Activated CD4-positive, alpha-beta T cell treated with anti-CD3 and anti-CD28 coated beads for 36 hours (primary cell): ENCODE measurements around the gene TNIK. TPM values are rescaled to one million over a fixed set of nuclear protein-coding genes. Genes with fewer than 3 reads are reported as not detected.

ENCODE experiments used
- ATAC-seq: fragments of 200-7000 bp; cut with Tn5 transposase; one replicate; pipeline ENCODE4 v1.10.0; 2021; ENCODE audit warnings: mild to moderate bottlenecking, moderate library complexity
- CTCF ChIA-PET: fragments of 350-600 bp; sonication (Branson Sonifier 250); formaldehyde crosslinking; loops from one replicate; lab custom pipeline; 2021; ENCODE audit warnings: antibody characterized with exemption; lab: Charles Lee
- POLR2A ChIA-PET: fragments of 350-600 bp; sonication (Branson Sonifier 250); formaldehyde crosslinking; loops from one replicate; lab custom pipeline; 2021; ENCODE audit warnings: antibody characterized with exemption, inconsistent platforms; lab: Charles Lee
- DNase-seq: peaks from one replicate; pipeline ENCODE4 v3.0.0-alpha.2; 2020
- H3K27ac Mint-ChIP-seq: one replicate; pipeline ENCODE4 v1.8.0; 2021; ENCODE audit warnings: mixed read lengths
- H3K27me3 Mint-ChIP-seq: one replicate; pipeline ENCODE4 v1.8.0; 2021; ENCODE audit warnings: mixed read lengths
- H3K36me3 Mint-ChIP-seq: one replicate; pipeline ENCODE4 v1.8.0; 2021; ENCODE audit warnings: low read depth, mixed read lengths
- H3K4me1 Mint-ChIP-seq: one replicate; pipeline ENCODE4 v1.8.0; 2021; ENCODE audit warnings: mixed read lengths
- H3K4me3 Mint-ChIP-seq: one replicate; pipeline ENCODE4 v1.8.0; 2021; ENCODE audit warnings: mild to moderate bottlenecking, moderate library complexity, mixed read lengths
- H3K9me3 Mint-ChIP-seq: one replicate; pipeline ENCODE4 v1.8.0; 2021; ENCODE audit warnings: low read depth, mixed read lengths
- intact Hi-C, 2 experiments: fragments of 100-400 bp; cut with DNase I in 1 of 2; cut with micrococcal nuclease in 1 of 2; formaldehyde crosslinking; loops; one replicate each; pipeline versions ENCODE4 v1.14.2 to v1.15.1; 2022 to 2024; cut with DNase I, micrococcal nuclease
- total RNA-seq, 2 experiments: library from RNA; stranded (reverse); gene quantifications; one replicate each; pipeline ENCODE4 v1.2.3, GENCODE V29; 2021

The TNIK gene
- total RNA-seq, 2 experiments from 2014 or later: 28.8 to 34.2 TPM

DNA sequence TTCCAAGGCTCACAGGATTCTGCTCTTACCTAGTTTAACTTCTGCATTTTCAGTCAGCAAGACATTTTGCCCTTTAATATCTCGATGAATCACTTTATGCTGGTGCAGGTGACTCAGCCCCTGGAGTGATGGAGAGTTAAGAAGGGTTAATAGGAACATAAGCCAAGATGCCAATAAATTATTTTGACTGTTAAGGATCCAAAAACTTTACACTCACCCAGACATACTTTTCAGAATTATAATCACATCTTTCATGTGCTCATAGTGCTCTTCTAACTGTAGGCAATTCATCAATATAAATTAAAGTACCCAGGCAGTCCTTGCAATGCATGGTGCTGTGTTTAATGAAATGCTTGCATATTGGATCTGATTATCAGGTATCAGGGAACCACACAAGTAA lies 269.5 kb downstream of the TNIK start:
- H3K27me3 Mint-ChIP-seq: no peaks in the 10 kb centered on the region
- H3K36me3 Mint-ChIP-seq: peaks cover 23% of the 10 kb centered on the region
- no peaks in the 10 kb centered on the region for H3K9me3 Mint-ChIP-seq
- no peak overlapping the region for H3K27ac Mint-ChIP-seq
- H3K4me3 Mint-ChIP-seq: no peak overlapping the region
- CTCF ChIA-PET: no interaction called here
- peaks cover 34% of the 10 kb centered on the region for H3K4me1 Mint-ChIP-seq
- DNase-seq: peak; percentile 32
- intact Hi-C loops: loop anchor here in 1 of 2 experiments (5.0 kb wide), 1 partner anchor 37 kb away; no protein-coding TSS in a partner anchor
- no peak for ATAC-seq
- POLR2A ChIA-PET: no interaction called here

GRCh38 chr3:171189394-171190080 lies 270.7 kb downstream of the TNIK start:
- ChIA-PET CTCF (interaction anchor here (0.8 to 2.4 kb wide), 10 partner anchors 23 to 378 kb away, joined by 3 to 9 read pairs (median 4); partner anchors contain the start of gene TNIK), POLR2A (interaction anchor here (0.6 kb wide), 2 partner anchors 33 to 54 kb away, joined by 3 to 4 read pairs; no protein-coding TSS in a partner anchor)
- no peaks in the 10 kb centered on the region for H3K9me3 Mint-ChIP-seq
- no peaks in the 10 kb centered on the region for H3K27me3 Mint-ChIP-seq
- H3K27ac Mint-ChIP-seq: peak overlapping the region; percentile 85
- peaks cover 23% of the 10 kb centered on the region for H3K36me3 Mint-ChIP-seq
- intact Hi-C loops: loop anchor here (1.0 to 5.0 kb wide), 7 partner anchors 38 to 377 kb away; partner anchors contain the start of gene TNIK (in 1 of the 2)
- DNase-seq: no peak
- H3K4me1 Mint-ChIP-seq: peaks cover 44% of the 10 kb centered on the region
- H3K4me3 Mint-ChIP-seq: no peak overlapping the region
- ATAC-seq: peak; percentile 92

GRCh38 chr3:171187706-171188290 lies 272.4 kb downstream of the TNIK start:
- POLR2A ChIA-PET: no interaction called here
- H3K4me1 Mint-ChIP-seq: peaks cover 51% of the 10 kb centered on the region
- ATAC-seq (no peak), DNase-seq (no peak)
- CTCF ChIA-PET: interaction anchor here (0.9 to 3.5 kb wide), 7 partner anchors 18 to 399 kb away, joined by 3 to 19 read pairs (median 4); no protein-coding TSS in a partner anchor
- intact Hi-C loops: loop anchor here (2.0 to 5.0 kb wide), 6 partner anchors 40 to 379 kb away; partner anchors contain the start of gene TNIK (in 1 of the 2)
- no peaks in the 10 kb centered on the region for H3K9me3 Mint-ChIP-seq
- no peak overlapping the region for H3K27ac Mint-ChIP-seq
- no peak overlapping the region for H3K4me3 Mint-ChIP-seq
- no peaks in the 10 kb centered on the region for H3K27me3 Mint-ChIP-seq
- peaks cover 19% of the 10 kb centered on the region for H3K36me3 Mint-ChIP-seq

GRCh38 chr3:171186817-171187500 lies 273.2 kb downstream of the TNIK start:
- ATAC-seq (no peak), DNase-seq (no peak)
- ChIA-PET POLR2A (no interaction called here), CTCF (interaction anchor here (0.7 to 3.5 kb wide), 7 partner anchors 12 to 379 kb away, joined by 3 to 19 read pairs (median 3); no protein-coding TSS in a partner anchor)
- intact Hi-C loops: loop anchor here in 1 of 2 experiments (5.0 kb wide), 1 partner anchor 40 kb away; no protein-coding TSS in a partner anchor
- Mint-ChIP-seq H3K36me3 (peaks cover 14% of the 10 kb centered on the region), H3K4me3 (no peak overlapping the region), H3K27ac (no peak overlapping the region), H3K4me1 (peaks cover 44% of the 10 kb centered on the region), H3K27me3 (no peaks in the 10 kb centered on the region), H3K9me3 (no peaks in the 10 kb centered on the region)

GRCh38 chr3:171186383-171186782 lies 273.8 kb downstream of the TNIK start:
- DNase-seq (no peak), ATAC-seq (no peak)
- H3K36me3 Mint-ChIP-seq: peaks cover 12% of the 10 kb centered on the region
- CTCF ChIA-PET: interaction anchor here (0.9 to 3.5 kb wide), 6 partner anchors 11 to 380 kb away, joined by 3 to 19 read pairs (median 4); no protein-coding TSS in a partner anchor
- no peak overlapping the region for H3K4me3 Mint-ChIP-seq
- H3K27ac Mint-ChIP-seq: no peak overlapping the region
- H3K4me1 Mint-ChIP-seq: peaks cover 42% of the 10 kb centered on the region
- no peaks in the 10 kb centered on the region for H3K9me3 Mint-ChIP-seq
- H3K27me3 Mint-ChIP-seq: no peaks in the 10 kb centered on the region
- POLR2A ChIA-PET: no interaction called here
- intact Hi-C loops: loop anchor here in 1 of 2 experiments (5.0 kb wide), 1 partner anchor 41 kb away; no protein-coding TSS in a partner anchor

GRCh38 chr3:171185959-171186358 lies 274.2 kb downstream of the TNIK start:
- ChIA-PET CTCF (interaction anchor here (1.0 to 3.5 kb wide), 5 partner anchors 11 to 380 kb away, joined by 3 to 19 read pairs (median 4); no protein-coding TSS in a partner anchor), POLR2A (no interaction called here)
- no peaks in the 10 kb centered on the region for H3K27me3 Mint-ChIP-seq
- H3K9me3 Mint-ChIP-seq: no peaks in the 10 kb centered on the region
- H3K4me1 Mint-ChIP-seq: peaks cover 42% of the 10 kb centered on the region
- H3K4me3 Mint-ChIP-seq: no peak overlapping the region
- DNase-seq: no peak
- H3K27ac Mint-ChIP-seq: no peak overlapping the region
- intact Hi-C loops: loop anchor here in 1 of 2 experiments (5.0 kb wide), 1 partner anchor 41 kb away; no protein-coding TSS in a partner anchor
- ATAC-seq: no peak
- peaks cover 12% of the 10 kb centered on the region for H3K36me3 Mint-ChIP-seq

GRCh38 chr3:171184372-171184771 lies 275.8 kb downstream of the TNIK start:
- peaks cover 40% of the 10 kb centered on the region for H3K4me1 Mint-ChIP-seq
- peaks cover 14% of the 10 kb centered on the region for H3K36me3 Mint-ChIP-seq
- POLR2A ChIA-PET: no interaction called here
- H3K27me3 Mint-ChIP-seq: no peaks in the 10 kb centered on the region
- intact Hi-C loops: no loop called here
- ATAC-seq (peak; percentile 74), DNase-seq (peak; percentile 53)
- no peaks in the 10 kb centered on the region for H3K9me3 Mint-ChIP-seq
- H3K27ac Mint-ChIP-seq: peak overlapping the region; percentile 82
- no peak overlapping the region for H3K4me3 Mint-ChIP-seq
- CTCF ChIA-PET: no interaction called here

- DNase-seq: no peak
- H3K4me1 Mint-ChIP-seq: peaks cover 43% of the 10 kb centered on the region
- H3K27ac Mint-ChIP-seq: no peak overlapping the region
- no peaks in the 10 kb centered on the region for H3K27me3 Mint-ChIP-seq
- peaks cover 11% of the 10 kb centered on the region for H3K36me3 Mint-ChIP-seq
- no peak overlapping the region for H3K4me3 Mint-ChIP-seq
- ChIA-PET CTCF (interaction anchor here (0.6 to 1.1 kb wide), 2 partner anchors 12 to 20 kb away, joined by 3 to 4 read pairs; no protein-coding TSS in a partner anchor), POLR2A (no interaction called here)
- no peaks in the 10 kb centered on the region for H3K9me3 Mint-ChIP-seq
- intact Hi-C loops: no loop called here
- ATAC-seq: no peak
Observed at GRCh38 chr3:171183042-171183441, 277.2 kb downstream of the TNIK start.

GRCh38 chr3:171181907-171182690 lies 278.1 kb downstream of the TNIK start:
- H3K36me3 Mint-ChIP-seq: peaks cover 16% of the 10 kb centered on the region
- DNase-seq: no peak
- H3K4me1 Mint-ChIP-seq: peaks cover 48% of the 10 kb centered on the region
- no peaks in the 10 kb centered on the region for H3K27me3 Mint-ChIP-seq
- POLR2A ChIA-PET: no interaction called here
- no peak for ATAC-seq
- H3K4me3 Mint-ChIP-seq: no peak overlapping the region
- CTCF ChIA-PET: interaction anchor here (0.6 kb wide), 1 partner anchor 11 kb away, joined by 3 read pairs; no protein-coding TSS in a partner anchor
- intact Hi-C loops: no loop called here
- H3K9me3 Mint-ChIP-seq: no peaks in the 10 kb centered on the region
- no peak overlapping the region for H3K27ac Mint-ChIP-seq

GRCh38 chr3:171178714-171179113 lies 281.5 kb downstream of the TNIK start:
- Mint-ChIP-seq H3K27ac (peak overlapping the region; percentile 32), H3K4me3 (no peak overlapping the region), H3K9me3 (no peaks in the 10 kb centered on the region), H3K27me3 (no peaks in the 10 kb centered on the region), H3K36me3 (peaks cover 28% of the 10 kb centered on the region), H3K4me1 (peaks cover 41% of the 10 kb centered on the region)
- ChIA-PET CTCF (interaction anchor here (1.0 kb wide), 1 partner anchor 70 kb away, joined by 3 read pairs; no protein-coding TSS in a partner anchor), POLR2A (no interaction called here)
- ATAC-seq (peak; percentile 77), DNase-seq (no peak)
- intact Hi-C loops: no loop called here
